Osteocyte (in vitro differentiated cells): ENCODE results near the gene ITGB3. TPM values are rescaled to one million over a fixed set of nuclear protein-coding genes. Genes with fewer than 3 reads are reported as not detected.

Experiments used
- DNase-seq: peaks from one replicate; pipeline ENCODE4 v3.0.0; 2021; ENCODE audit warnings: mixed read lengths; ENCODE audit not compliant: unreplicated experiment; ENCODE audit errors: extremely low spot score
- H3K27ac Mint-ChIP-seq: one replicate; pipeline ENCODE4 v1.8.0; 2021; ENCODE audit warnings: mild to moderate bottlenecking, mixed read lengths; ENCODE audit not compliant: unreplicated experiment
- H3K27me3 Mint-ChIP-seq: one replicate; pipeline ENCODE4 v1.8.0; 2021; ENCODE audit warnings: mixed read lengths; ENCODE audit not compliant: unreplicated experiment
- H3K36me3 Mint-ChIP-seq: one replicate; pipeline ENCODE4 v1.8.0; 2021; ENCODE audit warnings: mixed read lengths; ENCODE audit not compliant: unreplicated experiment
- H3K4me1 Mint-ChIP-seq: one replicate; pipeline ENCODE4 v1.8.0; 2021; ENCODE audit warnings: mixed read lengths; ENCODE audit not compliant: unreplicated experiment
- H3K4me3 Mint-ChIP-seq: one replicate; pipeline ENCODE4 v1.8.0; 2021; ENCODE audit warnings: mild to moderate bottlenecking, moderate library complexity, mixed read lengths; ENCODE audit not compliant: unreplicated experiment
- H3K9me3 Mint-ChIP-seq: one replicate; pipeline ENCODE4 v1.8.0; 2021; ENCODE audit warnings: mixed read lengths; ENCODE audit not compliant: unreplicated experiment
- CTCF ChIP-seq: fragments of 200-600 bp; sonication (generic); IDR thresholded peaks from 2 replicates; pipeline ENCODE4 v1.5.0; 2021; ENCODE audit warnings: antibody characterized with exemption, mild to moderate bottlenecking, moderate library complexity
- total RNA-seq: library from RNA; stranded (reverse); gene quantifications from 2 replicates; pipeline ENCODE4 v1.2.1, GENCODE V29; 2021

Gene ITGB3
- total RNA-seq, 1 donor from 2014 or later: 3.3 TPM

GRCh38 chr17:47317119-47317518 is 63.5 kb downstream of the ITGB3 start:
- Mint-ChIP-seq H3K27ac (no peak overlapping the region), H3K4me3 (no peak overlapping the region), H3K36me3 (peaks cover 6% of the 10 kb centered on the region), H3K4me1 (peaks cover 27% of the 10 kb centered on the region), H3K9me3 (peaks cover 5% of the 10 kb centered on the region), H3K27me3 (no peaks in the 10 kb centered on the region)
- no peak for DNase-seq
- TF ChIP-seq CTCF: no peak

GRCh38 chr17:47318197-47318918 is 64.7 kb downstream of the ITGB3 start:
- Mint-ChIP-seq H3K4me3 (no peak overlapping the region), H3K27ac (no peak overlapping the region), H3K36me3 (peaks cover 6% of the 10 kb centered on the region), H3K27me3 (no peaks in the 10 kb centered on the region), H3K9me3 (peaks cover 5% of the 10 kb centered on the region), H3K4me1 (peaks cover 33% of the 10 kb centered on the region)
- TF ChIP-seq CTCF: no peak
- no peak for DNase-seq

GRCh38 chr17:47320879-47321502 is 67.4 kb downstream of the ITGB3 start:
- H3K9me3 Mint-ChIP-seq: peaks cover 5% of the 10 kb centered on the region
- H3K4me1 Mint-ChIP-seq: peaks cover 21% of the 10 kb centered on the region
- no peak overlapping the region for H3K4me3 Mint-ChIP-seq
- H3K36me3 Mint-ChIP-seq: peaks cover 6% of the 10 kb centered on the region
- H3K27ac Mint-ChIP-seq: no peak overlapping the region
- DNase-seq: no peak
- no peaks in the 10 kb centered on the region for H3K27me3 Mint-ChIP-seq
- TF ChIP-seq CTCF: no peak

- Mint-ChIP-seq H3K36me3 (peaks cover 6% of the 10 kb centered on the region), H3K27me3 (no peaks in the 10 kb centered on the region), H3K27ac (peak within 1 kb of the TSS; percentile 88), H3K4me3 (peak within 1 kb of the TSS; percentile 85), H3K4me1 (peaks cover 18% of the 10 kb centered on the region), H3K9me3 (peaks cover 5% of the 10 kb centered on the region)
- peak; percentile 93 for DNase-seq
- TF ChIP-seq CTCF: peak; percentile 3
Measured at GRCh38 chr17:47323382-47324223, 70.0 kb downstream of the ITGB3 start, which contains the start of gene EFCAB13. Gene EFCAB13, plus strand, starts transcription at chr17:47323955. Its CDS starts 4,399 bp downstream, at chr17:47328354.
